Neuronal stem cell (in vitro differentiated cells): ENCODE data around the gene INSIG2.

ENCODE experiments used
- DNase-seq: peaks from one replicate; pipeline ENCODE4 v3.0.0-alpha.2; 2013; ENCODE audit warnings: low spot score
- H2AFZ ChIP-seq: one replicate; pipeline ENCODE4 v1.6.1; 2013; ENCODE audit warnings: mild to moderate bottlenecking, low read length, inconsistent platforms
- H2AK5ac ChIP-seq: 2 replicates; pipeline ENCODE4 v1.6.1; 2013; ENCODE audit warnings: low read depth, mild to moderate bottlenecking, inconsistent platforms, low read length, moderate library complexity, mixed read lengths
- H2BK120ac ChIP-seq: 2 replicates; pipeline ENCODE4 v1.6.1; 2013; ENCODE audit warnings: low read depth, mild to moderate bottlenecking, inconsistent platforms, low read length, moderate library complexity, mixed read lengths
- H2BK12ac ChIP-seq: one replicate; pipeline ENCODE4 v1.6.1; 2013; ENCODE audit warnings: low read length, inconsistent platforms
- H2BK15ac ChIP-seq: 2 replicates; pipeline ENCODE4 v1.6.1; 2013; ENCODE audit warnings: mild to moderate bottlenecking, low read length, inconsistent platforms, mixed read lengths
- H2BK5ac ChIP-seq: one replicate; pipeline ENCODE4 v1.6.1; 2013; ENCODE audit warnings: inconsistent platforms, mild to moderate bottlenecking, low read length, moderate library complexity
- H3K14ac ChIP-seq: one replicate; pipeline ENCODE4 v1.6.1; 2013; ENCODE audit warnings: low read length, inconsistent platforms
- H3K18ac ChIP-seq: 2 replicates; pipeline ENCODE4 v1.6.1; 2013; ENCODE audit warnings: low read length, inconsistent platforms
- H3K23ac ChIP-seq: 2 replicates; pipeline ENCODE4 v1.6.1; 2013; ENCODE audit warnings: low read depth, mild to moderate bottlenecking, mixed read lengths, low read length, inconsistent platforms; ENCODE audit not compliant: poor library complexity
- H3K27ac ChIP-seq: replicated peaks from 3 replicates; pipeline ENCODE4 v1.5.1; 2013; ENCODE audit warnings: low read length, inconsistent platforms
- H3K27me3 ChIP-seq, 3 experiments: 2 replicates each; pipeline ENCODE4 v1.6.1; 2013; ENCODE audit warnings: low read length in 3 of 3, mild to moderate bottlenecking in 2 of 3, inconsistent platforms in 1 of 3, low read depth in 1 of 3, mixed read lengths in 1 of 3, moderate library complexity in 1 of 3; ENCODE audit not compliant: control insufficient read depth in 3 of 3, insufficient read depth in 3 of 3
- H3K36me3 ChIP-seq, 2 donors: replicated peaks in 1 of 2; 2 replicates each; pipeline ENCODE4 v1.6.1; 2013; ENCODE audit warnings: low read length in 2 of 2; ENCODE audit not compliant: control insufficient read depth in 2 of 2, insufficient read depth in 2 of 2
- H3K4ac ChIP-seq: 2 replicates; pipeline ENCODE4 v1.6.1; 2013; ENCODE audit warnings: inconsistent platforms, mild to moderate bottlenecking, low read length, moderate library complexity
- H3K4me1 ChIP-seq, 2 donors: 1 replicate in 1 of 2; 2 replicates in 1 of 2; pipeline ENCODE4 v1.6.1; 2013; ENCODE audit warnings: low read length in 2 of 2, low read depth in 1 of 2; ENCODE audit not compliant: control insufficient read depth in 2 of 2, insufficient read depth in 1 of 2
- H3K4me2 ChIP-seq: one replicate; pipeline ENCODE4 v1.6.1; 2013; ENCODE audit warnings: mild to moderate bottlenecking, low read length, inconsistent platforms; ENCODE audit not compliant: insufficient read depth, poor library complexity, severe bottlenecking
- H3K4me3 ChIP-seq, 2 donors: 2 replicates each; pipeline ENCODE4 v1.5.1; 2013; ENCODE audit warnings: low read length in 2 of 2, mild to moderate bottlenecking in 2 of 2, inconsistent platforms in 1 of 2, moderate library complexity in 1 of 2
- H3K79me1 ChIP-seq: one replicate; pipeline ENCODE4 v1.6.1; 2013; ENCODE audit warnings: low read depth, mild to moderate bottlenecking, inconsistent platforms, low read length, moderate library complexity
- H3K9ac ChIP-seq: one replicate; pipeline ENCODE4 v1.6.1; 2013; ENCODE audit warnings: mild to moderate bottlenecking, low read depth, low read length, inconsistent platforms; ENCODE audit not compliant: poor library complexity
- H3K9me3 ChIP-seq, 2 donors: replicated peaks in 1 of 2; 2 replicates each; pipeline versions ENCODE3 to v1.6.1; 2013; ENCODE audit warnings: low read length in 2 of 2, mild to moderate bottlenecking in 2 of 2, inconsistent platforms in 1 of 2, low read depth in 1 of 2, mixed read lengths in 1 of 2, moderate library complexity in 1 of 2; ENCODE audit not compliant: control insufficient read depth in 2 of 2, insufficient read depth in 1 of 2
- H4K8ac ChIP-seq: one replicate; pipeline ENCODE4 v1.6.1; 2013; ENCODE audit warnings: low read depth, mild to moderate bottlenecking, inconsistent platforms, low read length, moderate library complexity
- H4K91ac ChIP-seq: one replicate; pipeline ENCODE4 v1.6.1; 2013; ENCODE audit warnings: low read length, low read depth, mild to moderate bottlenecking, inconsistent platforms; ENCODE audit not compliant: poor library complexity
- WGBS, 2 donors: extraction: QIAGEN DNeasy Blood & Tissue Kit; methylation state at CpG; one replicate each; pipeline ENCODE4 v1.1.7; 2013; ENCODE audit warnings: missing lambda C conversion rate in 2 of 2, mixed read lengths in 1 of 2; ENCODE audit not compliant: insufficient read length in 2 of 2, insufficient replicate concordance in 1 of 2; ENCODE audit errors: extremely low coverage in 2 of 2; 5-methylcytosine and 5-hydroxymethylcytosine counted together

INSIG2 gene

DNA sequence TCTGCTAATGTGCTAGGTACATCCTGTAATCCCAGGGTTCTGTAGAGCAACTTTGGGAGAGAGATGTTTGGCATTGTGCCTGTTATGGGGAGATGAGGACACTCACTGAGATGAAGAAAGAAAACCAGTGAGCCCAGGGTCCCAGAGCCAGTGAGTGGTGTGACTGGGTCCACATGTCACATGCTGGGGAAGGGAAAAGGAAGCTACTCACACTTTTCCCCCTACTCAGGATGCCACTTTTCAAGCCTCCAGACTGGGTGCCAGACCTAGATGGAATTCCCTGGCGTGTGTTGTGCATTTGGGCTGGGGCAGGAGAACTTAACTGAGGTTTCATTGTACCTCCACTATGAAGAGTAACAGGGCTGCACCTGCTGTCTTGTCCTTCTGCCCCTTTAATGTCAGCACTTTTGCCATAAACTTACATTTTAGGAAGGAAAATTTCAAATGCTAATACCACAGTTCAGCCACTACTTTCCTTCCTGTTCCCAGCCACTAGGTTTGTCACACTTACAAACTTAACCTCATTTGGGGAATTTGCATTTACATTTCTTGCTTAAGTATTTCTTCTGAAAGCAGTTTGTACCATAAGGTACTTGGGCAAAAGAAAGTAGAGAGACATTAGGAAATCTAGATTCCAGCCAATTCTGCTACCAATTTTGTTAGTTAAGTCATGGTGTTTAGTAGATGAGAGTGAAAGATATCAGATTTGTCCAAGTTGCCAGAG lies 10.2 kb downstream of the INSIG2 start:
- Histone ChIP-seq H2AK5ac (no peak overlapping the region), H2BK5ac (no peak overlapping the region), H3K9me3 (no peaks in the 10 kb centered on the region), H3K4me2 (no peak overlapping the region), H3K9ac (no peak overlapping the region), H3K27ac (no peak overlapping the region), H2BK120ac (no peak overlapping the region), H3K36me3 (peaks cover 1 to 30% of the 10 kb centered on the region in 2 donors), H2BK15ac (no peak overlapping the region), H4K91ac (no peak overlapping the region), H3K4me1 (peaks cover 0 to 6% of the 10 kb centered on the region in 2 donors), H3K4ac (no peak overlapping the region), H3K18ac (no peak overlapping the region), H3K4me3 (no peak overlapping the region), H3K27me3 (no peaks in the 10 kb centered on the region), H3K23ac (no peak overlapping the region), H3K14ac (no peak overlapping the region), H2AFZ (no peak overlapping the region), H2BK12ac (no peak overlapping the region), H3K79me1 (no peaks in the 10 kb centered on the region), H4K8ac (no peak overlapping the region)
- DNase-seq: no peak
- WGBS, 2 donors: no CpG with 5 or more reads among the region's 1 CpG

GRCh38 chr2:118102433-118103082 lies 14.3 kb downstream of the INSIG2 start:
- no peaks in the 10 kb centered on the region for H3K79me1 ChIP-seq
- no peak overlapping the region for H2BK15ac ChIP-seq
- WGBS, 2 donors: 100% methylated on average over 1 of the region's 6 CpGs; no CpG with 5 or more reads in 1 of the 2 donors

DNA sequence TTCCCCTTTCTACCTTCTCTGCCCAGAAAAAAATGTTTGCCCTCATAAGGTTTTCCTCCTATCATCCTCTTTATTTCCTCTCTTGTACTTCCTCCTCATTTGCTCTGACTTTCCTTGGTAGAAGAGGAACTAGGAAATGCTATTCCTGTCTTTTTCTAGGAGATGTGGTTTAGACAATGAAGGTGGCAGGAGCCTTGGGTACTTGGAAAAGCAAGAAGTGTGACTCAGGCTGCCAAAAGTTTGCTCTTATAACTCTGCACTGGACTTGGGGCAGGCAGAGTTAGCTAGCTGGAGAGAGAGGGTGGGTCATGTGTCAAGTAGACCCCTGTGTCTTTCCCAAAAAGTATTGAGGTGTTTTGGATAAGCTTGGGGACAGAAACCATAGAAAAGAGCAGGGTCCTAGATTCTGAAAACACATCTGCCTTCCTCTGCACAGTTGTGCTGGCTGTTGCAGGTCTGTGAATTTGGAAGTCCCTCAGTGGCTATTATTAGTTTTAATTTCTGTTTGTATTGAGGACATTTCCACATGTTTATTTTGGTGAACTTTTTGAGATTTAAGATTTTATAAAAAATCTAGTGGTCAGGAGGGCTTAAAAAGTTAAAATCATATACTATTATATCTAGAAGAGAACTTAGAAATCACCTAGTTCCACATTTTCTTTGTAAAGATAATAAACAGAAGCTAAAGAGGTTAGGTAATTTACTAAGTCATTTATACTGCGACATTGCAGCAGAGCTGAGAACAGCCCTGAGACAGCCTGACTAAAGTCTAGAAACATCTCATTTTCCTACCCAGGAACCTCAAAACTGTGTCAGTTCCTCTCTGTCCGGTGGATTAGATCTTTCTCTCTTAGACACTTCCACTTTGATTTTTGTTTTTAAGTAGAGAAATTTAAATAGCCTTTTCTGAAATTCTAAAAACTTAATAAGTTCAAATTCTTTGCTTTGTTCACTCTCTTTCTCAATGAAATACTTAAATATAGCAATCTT lies 16.0 kb downstream of the INSIG2 start:
- H3K14ac ChIP-seq: no peak overlapping the region
- no peak overlapping the region for H2AFZ ChIP-seq
- no peak overlapping the region for H2AK5ac ChIP-seq
- H3K27me3 ChIP-seq: no peaks in the 10 kb centered on the region
- no peak overlapping the region for H3K9ac ChIP-seq
- no CpG with 5 or more reads among the region's 2 CpGs for WGBS, 2 donors
- no peak overlapping the region for H2BK120ac ChIP-seq
- H3K23ac ChIP-seq: no peak overlapping the region
- no peak overlapping the region for H3K4ac ChIP-seq
- H2BK15ac ChIP-seq: no peak overlapping the region
- no peak overlapping the region for H2BK12ac ChIP-seq
- H3K79me1 ChIP-seq: no peaks in the 10 kb centered on the region
- H4K91ac ChIP-seq: no peak overlapping the region
- peaks cover 0 to 4% of the 10 kb centered on the region in 2 donors for H3K4me1 ChIP-seq
- no peak overlapping the region for H3K27ac ChIP-seq
- H3K36me3 ChIP-seq: peaks cover 1 to 56% of the 10 kb centered on the region in 2 donors
- H2BK5ac ChIP-seq: no peak overlapping the region
- no peak overlapping the region for H3K4me2 ChIP-seq
- no peak overlapping the region for H3K18ac ChIP-seq
- no peak overlapping the region for H3K4me3 ChIP-seq
- H3K9me3 ChIP-seq: no peaks in the 10 kb centered on the region
- H4K8ac ChIP-seq: no peak overlapping the region
- DNase-seq: no peak

More at GRCh38 chr2:118102433-118103082, 14.3 kb downstream of the INSIG2 start:
- H2BK12ac ChIP-seq: no peak overlapping the region
- H2BK120ac ChIP-seq: no peak overlapping the region
- no peak overlapping the region for H2AK5ac ChIP-seq
- no peak overlapping the region for H3K4me3 ChIP-seq
- no peak overlapping the region for H3K9ac ChIP-seq
- peaks cover 1 to 44% of the 10 kb centered on the region in 2 donors for H3K36me3 ChIP-seq
- no peak overlapping the region for H2AFZ ChIP-seq
- H3K27me3 ChIP-seq: no peaks in the 10 kb centered on the region
- H3K18ac ChIP-seq: no peak overlapping the region
- H2BK5ac ChIP-seq: no peak overlapping the region
- no peak overlapping the region for H4K91ac ChIP-seq
- H3K4me2 ChIP-seq: no peak overlapping the region
- H3K9me3 ChIP-seq: no peaks in the 10 kb centered on the region
- no peak overlapping the region for H3K14ac ChIP-seq
- H4K8ac ChIP-seq: no peak overlapping the region
- no peak for DNase-seq
- H3K23ac ChIP-seq: no peak overlapping the region
- H3K4me1 ChIP-seq: peaks cover 0 to 4% of the 10 kb centered on the region in 2 donors
- no peak overlapping the region for H3K27ac ChIP-seq
- no peak overlapping the region for H3K4ac ChIP-seq
